Glomerular endothelial cell (primary cell): ENCODE results near the gene CCHCR1. TPM values are rescaled to one million over a fixed set of nuclear protein-coding genes. Genes with fewer than 3 reads are reported as not detected.
"Not testable (repeated sequence)": the region's sequence is repeated elsewhere in the genome, so short reads cannot be mapped to it uniquely, and the experiment has no call there.

Experiments
- DNase-seq: peaks from one replicate; pipeline ENCODE4 v3.0.0-alpha.2; 2011; ENCODE audit warnings: low read depth, low spot score; ENCODE audit errors: extremely low read depth
- total RNA-seq: library from RNA; depleted of rRNA; stranded (reverse); fragments of >200 nt; gene quantifications from 2 replicates; pipeline ENCODE4 v1.2.3, GENCODE V29; 2015

The CCHCR1 gene
- total RNA-seq = 9.3 and 13.8 TPM in 2 replicates

GRCh38 chr6:31157513-31158139 is at the start of gene CCHCR1:
Gene CCHCR1 (minus strand): TSS chr6:31157802. CDS start chr6:31157600, 202 bp downstream.
- DNase-seq = no peak

DNA sequence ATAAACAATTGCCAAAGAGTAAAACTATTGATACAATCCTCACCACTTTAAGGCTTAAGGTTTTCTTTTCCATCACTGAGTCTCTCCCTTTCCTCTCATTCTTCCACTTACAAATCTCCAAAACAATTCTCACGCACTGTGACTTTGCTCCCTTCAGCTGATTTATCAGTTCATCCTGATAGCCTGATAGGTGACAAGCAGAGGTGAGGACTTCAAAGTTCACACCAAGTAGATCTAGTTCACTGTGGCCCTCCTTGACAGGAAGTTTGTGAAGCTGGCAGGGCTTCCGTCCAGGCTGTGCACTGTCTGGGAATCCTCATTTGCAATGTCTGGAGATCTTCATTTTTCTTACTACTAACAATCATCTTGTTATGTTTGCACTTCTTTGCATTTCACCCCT is 48.0 kb upstream of the CCHCR1 start:
- DNase-seq = no peak

DNA sequence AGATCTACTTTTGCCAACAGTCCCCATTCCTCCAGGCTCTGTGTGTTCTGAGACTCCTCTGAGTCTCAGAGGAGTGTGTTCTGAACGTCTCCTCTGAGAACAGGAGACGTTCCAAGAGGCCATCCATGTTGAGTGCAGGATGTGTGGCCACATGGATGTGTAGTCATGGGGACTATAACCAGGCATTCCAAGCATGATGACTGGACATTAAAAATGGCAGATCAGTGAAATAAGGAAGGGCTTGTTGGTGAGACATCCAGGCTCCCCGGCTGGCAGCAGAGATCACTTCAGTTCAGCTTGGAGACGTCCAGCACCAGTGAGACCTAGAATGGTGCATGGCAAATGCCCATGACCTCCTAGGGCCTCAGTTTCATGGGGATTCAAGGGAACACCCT is 47.1 kb upstream of the CCHCR1 start:
- DNase-seq = no peak

- DNase-seq = no peak
These were observed 45.9 kb upstream of the CCHCR1 start for GRCh38 chr6:31203345-31203979.

DNA sequence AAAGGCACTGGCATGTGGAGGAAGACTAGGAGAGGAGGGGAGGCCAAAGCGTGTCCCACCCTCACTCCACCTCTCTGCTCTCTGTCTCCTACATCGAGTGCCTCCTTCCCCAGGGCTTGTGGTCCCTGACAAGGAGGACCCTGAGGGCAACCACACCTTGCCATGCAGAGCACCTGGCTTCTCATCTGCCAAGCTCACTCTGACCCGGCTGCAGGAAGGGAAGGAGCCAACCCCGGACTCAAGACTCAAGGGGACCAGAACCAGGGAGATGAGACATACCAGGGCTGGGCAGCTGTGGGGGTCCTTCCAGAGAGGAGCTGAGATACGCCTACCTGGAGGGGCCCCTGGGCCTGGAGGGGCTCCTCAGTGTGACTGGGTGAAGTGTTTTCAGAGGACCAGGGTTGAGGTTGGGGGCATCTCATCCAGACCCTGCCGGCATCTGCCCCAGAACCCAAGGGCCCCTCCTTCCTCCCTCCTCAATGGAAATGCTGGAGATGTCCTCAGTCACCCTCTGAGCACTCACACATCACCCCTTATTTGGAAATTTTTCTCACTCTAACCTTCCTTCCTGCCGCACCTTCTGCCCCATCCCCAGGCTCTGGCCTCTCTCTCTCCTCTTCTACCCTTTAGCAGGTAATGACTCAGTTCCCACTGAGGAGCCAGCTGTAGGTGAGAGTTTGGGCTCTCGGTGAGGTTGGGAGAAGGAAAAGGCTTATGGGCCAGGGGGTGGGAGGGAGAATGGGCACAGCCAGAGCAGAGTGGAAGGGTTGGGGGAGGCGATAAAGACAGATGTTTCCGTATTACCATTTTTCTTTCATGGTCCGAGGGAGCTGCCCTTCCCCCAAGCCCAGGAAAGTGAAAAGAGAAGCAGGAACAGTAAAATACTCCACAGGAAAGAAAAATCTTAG is 44.9 kb upstream of the CCHCR1 start:
- DNase-seq = no peak

DNA sequence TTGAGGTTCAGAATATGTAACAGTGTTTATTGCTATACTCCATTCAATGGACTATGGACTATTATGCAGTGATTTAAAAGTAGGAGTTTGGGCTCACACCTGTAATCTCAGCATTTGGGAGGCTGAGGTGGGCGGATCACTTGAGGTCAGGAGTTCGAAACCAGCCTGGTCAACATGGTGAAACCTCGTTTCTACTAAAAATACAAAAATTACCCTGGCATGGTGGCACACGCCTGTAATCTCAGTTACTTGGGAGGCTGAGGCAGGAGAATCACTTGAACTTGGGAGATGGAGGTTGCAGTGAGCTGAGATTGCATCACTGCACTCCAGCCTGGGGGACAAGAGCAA is 41.5 kb upstream of the CCHCR1 start:
- not testable (repeated sequence) for DNase-seq

GRCh38 chr6:31197559-31198305 is 40.1 kb upstream of the CCHCR1 start:
- peak; percentile 22 for DNase-seq

DNA sequence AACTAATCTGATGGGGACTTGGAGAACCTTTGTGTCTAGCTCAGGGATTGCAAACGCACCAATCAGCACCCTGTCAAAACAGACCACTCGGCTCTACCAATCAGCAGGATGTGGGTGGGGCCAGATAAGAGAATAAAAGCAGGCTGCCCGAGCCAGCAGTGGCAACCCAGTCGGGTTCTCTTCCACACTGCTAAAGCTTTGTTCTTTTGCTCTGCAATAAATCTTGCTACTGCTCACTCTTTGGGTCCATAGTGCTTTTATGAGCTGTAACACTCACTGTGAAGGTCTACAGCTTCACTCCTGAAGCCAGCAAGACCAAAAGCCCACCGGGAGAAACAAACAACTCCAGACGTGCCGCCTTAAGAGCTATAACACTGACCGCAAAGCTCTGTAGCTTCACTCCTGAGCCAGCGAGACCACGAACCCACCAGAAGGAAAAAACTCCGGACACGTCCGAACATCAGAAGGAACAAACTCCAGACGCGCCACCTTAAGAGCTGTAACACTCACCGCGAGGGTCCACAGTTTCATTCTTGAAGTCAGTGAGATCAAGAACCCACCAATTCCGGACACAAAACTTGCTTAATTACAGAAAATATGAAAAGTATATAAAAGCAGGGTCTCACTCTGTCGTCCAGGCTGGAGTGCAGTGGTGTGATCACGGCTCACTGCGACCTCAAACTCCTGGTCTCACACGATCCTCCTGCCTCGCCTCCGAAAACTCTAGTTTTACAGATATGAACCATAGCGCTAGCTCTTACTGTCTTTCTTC is 38.8 kb upstream of the CCHCR1 start:
- DNase-seq = not testable (repeated sequence)

DNA sequence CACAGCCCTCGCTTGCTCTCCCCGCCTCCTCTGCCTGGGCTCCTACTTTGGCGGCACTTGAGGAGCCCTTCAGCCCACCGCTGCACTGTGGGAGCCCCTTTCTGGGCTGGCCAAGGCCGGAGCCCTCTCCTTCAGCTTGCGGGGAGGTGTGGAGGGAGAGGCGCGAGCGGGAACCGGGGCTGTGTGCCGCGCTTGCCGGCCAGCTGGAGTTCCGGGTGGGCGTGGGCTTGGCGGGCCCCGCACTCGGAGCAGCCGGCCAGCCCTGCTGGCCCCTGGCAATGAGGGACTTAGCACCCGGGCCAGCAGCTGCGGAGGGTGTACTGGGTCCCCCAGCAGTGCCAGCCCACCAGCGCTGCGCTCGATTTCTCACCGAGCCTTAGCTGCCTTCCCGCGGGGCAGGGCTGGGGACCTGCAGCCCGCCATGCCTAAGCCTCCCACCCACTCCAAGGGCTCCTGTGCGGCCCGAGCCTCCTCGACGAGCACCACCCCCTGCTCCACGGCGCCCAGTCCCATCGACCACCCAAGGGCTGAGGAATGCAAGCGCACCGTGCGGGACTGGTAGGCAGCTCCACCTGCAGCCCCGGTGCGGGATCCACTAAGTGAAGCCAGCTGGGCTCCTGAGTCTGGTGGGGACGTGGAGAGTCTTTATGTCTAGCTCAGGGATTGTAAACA is 37.8 kb upstream of the CCHCR1 start:
- not testable (repeated sequence) for DNase-seq

DNA sequence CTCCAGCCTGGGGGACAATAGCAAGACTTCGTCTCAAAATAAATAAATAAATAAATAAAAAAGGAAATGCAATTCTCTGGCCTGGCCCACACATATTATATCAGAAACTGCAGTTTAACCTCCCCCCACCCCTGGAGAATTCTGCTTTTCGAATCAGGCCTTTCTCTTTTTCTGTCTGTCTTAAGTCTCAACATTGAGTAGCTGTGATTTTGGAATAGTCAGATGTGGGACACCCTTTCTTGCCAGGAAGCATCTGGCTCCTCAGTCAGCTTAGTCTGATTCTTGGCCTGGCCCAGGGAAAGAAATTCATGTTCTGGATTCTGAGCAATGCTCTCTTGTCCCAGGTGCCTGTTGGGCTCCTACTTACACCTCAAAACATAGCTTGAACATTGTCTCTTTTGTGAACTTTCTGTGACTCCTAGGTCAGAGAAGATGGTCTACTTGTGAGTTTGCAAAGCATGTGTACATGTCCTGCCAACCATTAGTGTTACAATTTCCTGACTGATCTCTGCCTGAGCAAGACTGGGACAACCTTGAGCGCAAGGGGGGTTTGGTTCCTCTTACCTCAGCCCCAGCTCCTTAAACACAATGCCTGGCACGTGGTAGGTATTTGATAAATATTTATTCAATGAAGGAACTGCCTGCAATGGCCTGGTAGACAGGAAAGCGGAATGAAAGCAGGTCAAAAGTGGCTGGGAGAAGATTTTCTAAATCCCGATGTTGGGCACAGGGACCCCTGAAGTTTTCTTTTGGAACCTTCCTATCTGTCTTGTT is 36.6 kb upstream of the CCHCR1 start:
- DNase-seq = no peak

DNA sequence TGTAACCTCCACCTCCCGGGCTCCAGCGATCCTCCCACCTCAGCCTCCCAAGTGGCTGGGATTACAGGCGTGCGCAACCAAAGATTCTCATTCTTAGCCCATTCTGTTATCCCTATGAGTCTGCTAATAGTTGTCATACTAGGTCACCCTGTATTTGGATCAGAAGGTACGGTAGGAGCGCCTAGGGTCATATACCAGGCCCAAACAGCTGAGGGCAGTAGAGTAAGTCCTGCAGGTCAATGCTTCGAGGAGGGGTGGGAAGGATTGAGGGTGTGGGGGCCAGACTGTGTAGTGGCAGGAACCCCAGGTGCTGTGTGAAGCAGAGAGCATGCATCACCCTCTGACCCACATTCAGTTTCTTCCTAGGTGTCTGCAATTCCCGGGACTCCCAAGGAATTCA is 35.6 kb upstream of the CCHCR1 start:
- no peak for DNase-seq

DNA sequence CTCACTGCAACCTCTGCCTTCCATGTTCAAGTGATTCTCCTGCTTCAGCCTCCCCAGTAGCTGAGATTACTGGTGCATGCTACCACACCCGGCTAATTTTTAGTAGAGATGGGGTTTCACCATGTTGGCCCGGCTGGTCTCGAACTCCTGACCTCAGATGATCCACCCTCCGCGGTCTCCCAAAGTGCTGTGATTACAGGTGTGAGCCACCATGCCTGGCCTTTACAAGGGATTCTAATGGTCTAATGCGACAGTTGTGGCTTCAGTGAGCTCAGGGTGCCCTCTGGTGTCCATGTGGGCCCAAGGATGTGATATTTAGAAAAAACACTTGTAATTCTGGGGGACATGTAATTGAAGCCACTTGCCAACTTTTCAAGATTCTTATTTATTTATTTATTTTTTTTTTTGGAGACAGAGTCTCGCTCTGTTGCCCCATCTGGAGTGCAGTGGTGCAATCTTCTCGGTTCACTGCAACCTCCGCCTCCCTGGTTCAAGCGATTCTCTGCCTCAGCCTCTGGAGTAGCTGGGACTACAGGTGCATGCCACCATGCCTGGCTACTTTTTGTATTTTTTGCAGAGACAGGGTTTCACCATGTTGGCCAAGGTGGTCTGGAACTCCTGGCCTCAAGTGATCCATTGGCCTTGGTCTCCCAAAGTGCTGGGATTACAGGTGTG is 35.0 kb upstream of the CCHCR1 start:
- DNase-seq = peak; percentile 37

DNA sequence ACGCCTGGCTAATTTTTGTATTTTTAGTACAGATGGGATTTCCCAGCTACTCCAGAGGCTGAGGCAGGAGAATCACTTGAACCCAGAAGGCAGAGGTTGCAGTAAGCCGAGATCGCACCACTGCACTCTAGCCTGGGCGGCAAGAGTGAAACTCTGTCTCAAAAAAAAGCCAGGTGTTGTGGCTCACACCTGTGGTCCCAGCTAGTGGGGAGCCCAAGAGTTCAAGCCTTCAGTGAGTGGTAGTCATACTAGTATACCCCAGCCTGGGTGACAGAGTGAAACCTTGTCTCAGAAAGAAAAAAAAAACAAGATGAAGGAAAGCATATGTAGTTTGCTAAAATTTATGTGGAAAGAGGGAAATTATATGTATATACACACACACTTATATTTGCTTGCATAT is 32.9 kb upstream of the CCHCR1 start:
- no peak for DNase-seq

DNA sequence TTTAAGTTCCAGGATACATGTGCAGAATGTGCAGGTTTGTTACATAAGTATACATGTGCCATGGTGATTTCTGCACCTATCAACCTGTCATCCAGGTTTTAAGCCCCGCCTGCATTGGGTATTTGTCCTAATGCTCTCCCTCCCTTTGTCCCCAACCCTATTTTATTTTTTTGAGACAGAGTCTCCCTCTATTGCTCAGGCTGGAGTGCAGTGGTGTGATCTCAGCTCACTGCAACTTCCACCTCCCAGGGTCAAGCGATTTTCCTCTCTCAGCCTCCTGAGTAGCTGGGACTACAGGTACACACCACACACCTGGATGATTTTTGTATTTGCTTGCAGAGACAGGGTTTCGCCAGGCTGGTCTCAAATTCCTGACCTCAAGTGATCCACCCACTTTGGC is 31.6 kb upstream of the CCHCR1 start:
- not testable (repeated sequence) for DNase-seq

DNA sequence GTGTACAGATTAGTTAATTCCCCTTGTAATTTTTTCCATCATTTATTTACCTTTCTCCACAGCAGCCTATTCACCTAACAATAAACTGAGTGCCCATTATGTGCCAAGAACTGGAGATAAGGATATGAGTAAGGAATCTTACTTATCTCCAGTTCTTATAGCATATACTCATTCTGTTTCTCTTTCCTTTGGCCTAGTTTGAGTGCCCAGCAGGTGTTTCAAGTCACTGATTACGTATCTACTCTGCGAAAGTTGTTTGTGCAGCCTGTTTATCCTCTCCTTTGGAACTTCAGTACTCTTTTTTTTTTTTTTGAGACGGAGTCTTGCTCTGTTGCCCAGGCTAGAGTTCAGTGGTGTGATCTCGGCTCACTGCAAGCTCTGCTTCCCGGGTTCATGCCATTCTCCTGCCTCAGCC is 30.2 kb upstream of the CCHCR1 start:
- no peak for DNase-seq

GRCh38 chr6:31186052-31186734 is 28.6 kb upstream of the CCHCR1 start:
- no peak for DNase-seq

DNA sequence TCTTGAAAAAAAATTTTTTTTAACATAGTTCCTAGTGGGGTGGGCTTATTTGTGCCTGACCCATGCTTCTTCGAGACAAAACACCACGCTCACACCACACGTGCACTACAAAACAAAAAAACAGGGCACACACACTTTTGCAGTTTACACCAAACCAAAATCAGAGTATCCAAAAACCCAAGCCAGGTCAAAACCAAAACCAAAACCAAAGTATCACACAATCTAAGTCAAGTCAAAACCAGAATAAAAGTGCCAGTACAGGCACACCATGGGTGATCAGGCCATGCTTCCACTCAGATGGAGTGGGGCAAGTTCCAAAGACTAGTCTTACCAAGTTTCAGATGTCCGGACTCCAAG is 28.1 kb upstream of the CCHCR1 start:
- not testable (repeated sequence) for DNase-seq

GRCh38 chr6:31183859-31184258 is 26.3 kb upstream of the CCHCR1 start:
- DNase-seq = not testable (repeated sequence)
